ENCODE results near the gene VAPA. TPM values are rescaled to one million over a fixed set of nuclear protein-coding genes. Genes with fewer than 3 reads are reported as not detected.

Gene VAPA
- total and polyA plus RNA-seq, 2 donors (not counting 1 experiment from before 2014, with no cell fraction given), result 47.7 to 109 TPM

GRCh38 chr18:9941103-9941502 lies 27.3 kb downstream of the VAPA start:
- CTCF ChIA-PET, result no interaction called here
- Histone ChIP-seq H3K27me3 (replicated peaks in 1 of 4; ENCODE audit: control extremely low read depth in 1 of 4, control insufficient read depth in 3 of 4, insufficient read depth in 4 of 4, low read length in 3 of 4) (no peaks in the 10 kb centered on the region), H3K4me2 (replicated peaks; ENCODE audit: low read depth, low read length, poor library complexity, severe bottlenecking) (no peak overlapping the region), H3K79me2 (ENCODE audit: control insufficient read depth, insufficient read depth, low read length) (peaks cover 6% of the 10 kb centered on the region), H3K9me3 (ENCODE audit: control extremely low read depth in 1 of 3, control insufficient read depth in 2 of 3, insufficient read depth in 1 of 3, low read length in 2 of 3) (no peaks in the 10 kb centered on the region), H4K20me1 (ENCODE audit: control insufficient read depth, insufficient read depth, low read length, poor library complexity, severe bottlenecking) (peaks cover 3% of the 10 kb centered on the region), H2AFZ (ENCODE audit: insufficient read depth, low read depth, low read length, poor library complexity, severe bottlenecking) (no peak overlapping the region), H3K4me1 (ENCODE audit: control insufficient read depth in 2 of 2, insufficient read depth in 2 of 2, low read length in 2 of 2) (no peaks in the 10 kb centered on the region), H3K36me3 (replicated peaks in 1 of 2; ENCODE audit: control extremely low read depth in 1 of 2, control insufficient read depth in 1 of 2, extremely low read depth in 1 of 2, insufficient read depth in 2 of 2, low read length in 1 of 2) (peaks cover 16 to 46% of the 10 kb centered on the region in 2 experiments), H3K4me3 (ENCODE audit: control extremely low read depth in 1 of 5, extremely low read depth in 1 of 5, insufficient read depth in 1 of 5, low read depth in 2 of 5, low read length in 4 of 5) (no peak overlapping the region), H3K9ac (ENCODE audit: low read length) (no peak overlapping the region), H3K27ac (ENCODE audit: low read length in 2 of 2) (no peak overlapping the region)
- intact Hi-C loops (cut with micrococcal nuclease), result no loop called here
- no peak overlapping the region for H3K4me3 Mint-ChIP-seq
- no peak for DNase-seq
- no peak for ATAC-seq (ENCODE audit: low read depth)
- no peak overlapping the region for H3K27ac Mint-ChIP-seq
- POLR2A ChIA-PET, result no interaction called here
- no peaks in the 10 kb centered on the region for H3K27me3 Mint-ChIP-seq
- no peak for TF ChIP-seq EZH2 (IDR thresholded peaks at IDR 0.05; ENCODE audit: borderline replicate concordance, insufficient read depth, low read depth, low read length, poor library complexity, severe bottlenecking)
- TF ChIP-seq CTCF (IDR thresholded peaks at IDR 0.05), result no peak
- no peaks in the 10 kb centered on the region for H3K9me3 Mint-ChIP-seq (ENCODE audit: insufficient read depth)
- no peaks in the 10 kb centered on the region for H3K4me1 Mint-ChIP-seq

GRCh38 chr18:9941660-9942059 lies 27.8 kb downstream of the VAPA start:
- peaks cover 3% of the 10 kb centered on the region for H4K20me1 ChIP-seq (ENCODE audit: control insufficient read depth, insufficient read depth, low read length, poor library complexity, severe bottlenecking)
- TF ChIP-seq CTCF (IDR thresholded peaks at IDR 0.05), result no peak
- no peak for TF ChIP-seq EZH2 (IDR thresholded peaks at IDR 0.05; ENCODE audit: borderline replicate concordance, insufficient read depth, low read depth, low read length, poor library complexity, severe bottlenecking)
- H3K4me3 ChIP-seq (ENCODE audit: control extremely low read depth in 1 of 5, extremely low read depth in 1 of 5, insufficient read depth in 1 of 5, low read depth in 2 of 5, low read length in 4 of 5), result no peak overlapping the region
- Mint-ChIP-seq H3K4me1 (no peaks in the 10 kb centered on the region), H3K27me3 (no peaks in the 10 kb centered on the region), H3K4me3 (no peak overlapping the region), H3K27ac (no peak overlapping the region), H3K9me3 (ENCODE audit: insufficient read depth) (no peaks in the 10 kb centered on the region)
- H3K27me3 ChIP-seq (replicated peaks in 1 of 4; ENCODE audit: control extremely low read depth in 1 of 4, control insufficient read depth in 3 of 4, insufficient read depth in 4 of 4, low read length in 3 of 4), result no peaks in the 10 kb centered on the region
- H3K4me2 ChIP-seq (replicated peaks; ENCODE audit: low read depth, low read length, poor library complexity, severe bottlenecking), result no peak overlapping the region
- intact Hi-C loops (cut with micrococcal nuclease), result no loop called here
- POLR2A ChIA-PET, result interaction anchor here (0.6 kb wide), 1 partner anchor 861 kb away, joined by 7 read pairs; no protein-coding TSS in a partner anchor
- no peak overlapping the region for H2AFZ ChIP-seq (ENCODE audit: insufficient read depth, low read depth, low read length, poor library complexity, severe bottlenecking)
- no peak for DNase-seq
- no peak overlapping the region for H3K9ac ChIP-seq (ENCODE audit: low read length)
- H3K4me1 ChIP-seq (ENCODE audit: control insufficient read depth in 2 of 2, insufficient read depth in 2 of 2, low read length in 2 of 2), result no peaks in the 10 kb centered on the region
- CTCF ChIA-PET, result no interaction called here
- no peak overlapping the region for H3K27ac ChIP-seq (ENCODE audit: low read length in 2 of 2)
- ATAC-seq (ENCODE audit: low read depth), result no peak
- H3K9me3 ChIP-seq (ENCODE audit: control extremely low read depth in 1 of 3, control insufficient read depth in 2 of 3, insufficient read depth in 1 of 3, low read length in 2 of 3), result no peaks in the 10 kb centered on the region
- H3K36me3 ChIP-seq (replicated peaks in 1 of 2; ENCODE audit: control extremely low read depth in 1 of 2, control insufficient read depth in 1 of 2, extremely low read depth in 1 of 2, insufficient read depth in 2 of 2, low read length in 1 of 2), result peaks cover 17 to 46% of the 10 kb centered on the region in 2 experiments
- peaks cover 3% of the 10 kb centered on the region for H3K79me2 ChIP-seq (ENCODE audit: control insufficient read depth, insufficient read depth, low read length)
- no CpG with 5 or more reads among the region's 1 CpG for WGBS (ENCODE audit: insufficient coverage)

Measured in B cell (primary cell).